Peyer's patch (tissue), 4 donors: ENCODE results near the gene MYOM3.

ENCODE experiments used
- POLR2A ChIP-seq, 2 donors: fragments of 450-650 bp; IDR thresholded peaks; one replicate each; pipeline ENCODE4 v1.5.1; 2017; ENCODE audit warnings: antibody characterized with exemption in 2 of 2, mild to moderate bottlenecking in 2 of 2, moderate library complexity in 2 of 2
- TF ChIP-seq, protein P1 (sequence below), 6 experiments: fragments of 450-650 bp in 4 of 6; fragments of 200-600 bp in 2 of 6; sonication (generic) in 1 of 6; IDR thresholded peaks; one replicate each; pipeline ENCODE4 v1.5.1; 2017 to 2019; ENCODE audit warnings: antibody characterized with exemption in 6 of 6, mild to moderate bottlenecking in 3 of 6, moderate library complexity in 1 of 6

- TF ChIP-seq, protein P1, sequence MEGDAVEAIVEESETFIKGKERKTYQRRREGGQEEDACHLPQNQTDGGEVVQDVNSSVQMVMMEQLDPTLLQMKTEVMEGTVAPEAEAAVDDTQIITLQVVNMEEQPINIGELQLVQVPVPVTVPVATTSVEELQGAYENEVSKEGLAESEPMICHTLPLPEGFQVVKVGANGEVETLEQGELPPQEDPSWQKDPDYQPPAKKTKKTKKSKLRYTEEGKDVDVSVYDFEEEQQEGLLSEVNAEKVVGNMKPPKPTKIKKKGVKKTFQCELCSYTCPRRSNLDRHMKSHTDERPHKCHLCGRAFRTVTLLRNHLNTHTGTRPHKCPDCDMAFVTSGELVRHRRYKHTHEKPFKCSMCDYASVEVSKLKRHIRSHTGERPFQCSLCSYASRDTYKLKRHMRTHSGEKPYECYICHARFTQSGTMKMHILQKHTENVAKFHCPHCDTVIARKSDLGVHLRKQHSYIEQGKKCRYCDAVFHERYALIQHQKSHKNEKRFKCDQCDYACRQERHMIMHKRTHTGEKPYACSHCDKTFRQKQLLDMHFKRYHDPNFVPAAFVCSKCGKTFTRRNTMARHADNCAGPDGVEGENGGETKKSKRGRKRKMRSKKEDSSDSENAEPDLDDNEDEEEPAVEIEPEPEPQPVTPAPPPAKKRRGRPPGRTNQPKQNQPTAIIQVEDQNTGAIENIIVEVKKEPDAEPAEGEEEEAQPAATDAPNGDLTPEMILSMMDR (IDR thresholded peaks at IDR 0.05), result no peak
- no peak for TF ChIP-seq POLR2A (IDR thresholded peaks at IDR 0.05)
Measured at GRCh38 chr1:24093732-24094131, 18.2 kb downstream of the MYOM3 start.
